Smooth muscle cell (in vitro differentiated cells): ENCODE data around the gene CCBE1. TPM values are rescaled to one million over a fixed set of nuclear protein-coding genes. Genes with fewer than 3 reads are reported as not detected.
"Not testable (repeated sequence)": the region's sequence is repeated elsewhere in the genome, so short reads cannot be mapped to it uniquely, and the experiment has no call there.

ENCODE experiments used
- DNase-seq: peaks from one replicate; lab custom pipeline; 2025; ENCODE audit not compliant: unreplicated experiment; lab: John Stamatoyannopoulos, UW
- H2AFZ ChIP-seq: fragments of 200-600 bp; sonication (generic); 2 replicates; pipeline ENCODE4 v1.6.0; 2016; ENCODE audit warnings: antibody characterized with exemption, low read depth, mild to moderate bottlenecking
- H3F3A ChIP-seq: fragments of 200-600 bp; sonication (generic); 2 replicates; pipeline ENCODE4 v1.6.0; 2017; ENCODE audit warnings: antibody characterized with exemption, low read depth
- H3K27ac ChIP-seq: fragments of 200-600 bp; sonication (generic); 2 replicates; pipeline ENCODE4 v1.5.1; 2016; ENCODE audit warnings: low read depth, mild to moderate bottlenecking
- H3K27me3 ChIP-seq: fragments of 200-600 bp; sonication (generic); 2 replicates; pipeline ENCODE4 v1.6.1; 2016; ENCODE audit warnings: low read depth, mild to moderate bottlenecking
- H3K36me3 ChIP-seq: fragments of 200-600 bp; sonication (generic); 2 replicates; pipeline ENCODE4 v1.5.1; 2016; ENCODE audit warnings: low read depth
- H3K4me1 ChIP-seq: fragments of 200-600 bp; sonication (generic); 2 replicates; pipeline ENCODE4 v1.5.1; 2016; ENCODE audit warnings: low read depth
- H3K4me2 ChIP-seq: fragments of 200-600 bp; sonication (generic); 2 replicates; pipeline ENCODE4 v1.6.0; 2016; ENCODE audit warnings: mild to moderate bottlenecking
- H3K4me3 ChIP-seq: fragments of 200-600 bp; sonication (generic); 2 replicates; pipeline ENCODE4 v1.5.1; 2016; ENCODE audit warnings: mild to moderate bottlenecking
- H3K79me2 ChIP-seq: fragments of 200-600 bp; sonication (generic); 2 replicates; pipeline ENCODE4 v1.6.0; 2016; ENCODE audit warnings: low read depth, mild to moderate bottlenecking
- H3K9ac ChIP-seq: fragments of 200-600 bp; sonication (generic); 2 replicates; pipeline ENCODE4 v1.6.0; 2016; ENCODE audit warnings: low read depth
- H3K9me3 ChIP-seq: fragments of 200-600 bp; sonication (generic); replicated peaks from 2 replicates; pipeline ENCODE4 v1.5.1; 2016; ENCODE audit warnings: low read depth
- H4K20me1 ChIP-seq: fragments of 200-600 bp; sonication (generic); 2 replicates; pipeline ENCODE4 v1.6.0; 2016; ENCODE audit warnings: low read depth
- CTCF ChIP-seq: fragments of 200-600 bp; sonication (generic); IDR thresholded peaks from 2 replicates; pipeline ENCODE4 v1.5.1; 2017; ENCODE audit warnings: borderline replicate concordance, mild to moderate bottlenecking, antibody characterized with exemption; ENCODE audit not compliant: insufficient read depth, poor library complexity, severe bottlenecking
- WGBS: methylation state at CpG from one replicate; pipeline ENCODE4 v1.1.7; 2016; ENCODE audit warnings: low lambda C conversion rate; 5-methylcytosine and 5-hydroxymethylcytosine counted together
- polyA plus RNA-seq: library from polyadenylated mRNA; unstranded; fragments of >200 nt; fragmentation: Nextera tagmentation; extraction: Ambion mirVana; gene quantifications from 2 replicates; pipeline ENCODE4 v1.2.1, GENCODE V29; 2016
- total RNA-seq: library from RNA; depleted of rRNA; stranded (reverse); fragments of >200 nt; gene quantifications from 2 replicates; pipeline ENCODE4 v1.2.3, GENCODE V29; 2014

The CCBE1 gene
- total and polyA plus RNA-seq, 2 experiments from 2014 or later: 3.1 TPM; not detected in 1

GRCh38 chr18:59655676-59656075, 41.5 kb downstream of the CCBE1 start:
- Histone ChIP-seq H3K36me3 (no peaks in the 10 kb centered on the region), H3K9ac (no peak overlapping the region), H3F3A (no peaks in the 10 kb centered on the region), H4K20me1 (no peaks in the 10 kb centered on the region), H3K4me1 (peaks cover 4% of the 10 kb centered on the region), H3K4me3 (no peak overlapping the region), H2AFZ (no peak overlapping the region), H3K4me2 (no peak overlapping the region), H3K27ac (no peak overlapping the region), H3K27me3 (peaks cover 54% of the 10 kb centered on the region), H3K79me2 (no peaks in the 10 kb centered on the region), H3K9me3 (no peaks in the 10 kb centered on the region)
- 83% methylated on average over 2 of the region's 2 CpGs for WGBS
- DNase-seq: no peak
- no peak for TF ChIP-seq CTCF

- Histone ChIP-seq H2AFZ (no peak overlapping the region), H3K36me3 (no peaks in the 10 kb centered on the region), H3K79me2 (no peaks in the 10 kb centered on the region), H3K9ac (no peak overlapping the region), H3K4me2 (no peak overlapping the region), H4K20me1 (no peaks in the 10 kb centered on the region), H3K27ac (no peak overlapping the region), H3K27me3 (peaks cover 42% of the 10 kb centered on the region), H3K4me1 (peaks cover 4% of the 10 kb centered on the region), H3F3A (no peaks in the 10 kb centered on the region), H3K4me3 (no peak overlapping the region), H3K9me3 (no peaks in the 10 kb centered on the region)
- DNase-seq: no peak
- WGBS: 91% methylated on average over 5 of the region's 5 CpGs
- TF ChIP-seq CTCF: no peak
These were observed 46.2 kb downstream of the CCBE1 start for GRCh38 chr18:59651071-59651470.

- Histone ChIP-seq H2AFZ (no peak overlapping the region), H3K9ac (no peak overlapping the region), H3K36me3 (no peaks in the 10 kb centered on the region), H3K27me3 (peaks cover 37% of the 10 kb centered on the region), H4K20me1 (no peaks in the 10 kb centered on the region), H3F3A (no peaks in the 10 kb centered on the region), H3K4me2 (no peak overlapping the region), H3K79me2 (no peaks in the 10 kb centered on the region), H3K4me3 (no peak overlapping the region), H3K9me3 (no peaks in the 10 kb centered on the region), H3K4me1 (peaks cover 4% of the 10 kb centered on the region), H3K27ac (no peak overlapping the region)
- 43% methylated on average over 11 of the region's 11 CpGs for WGBS
- no peak for DNase-seq
- TF ChIP-seq CTCF: no peak
These were observed 46.9 kb downstream of the CCBE1 start for GRCh38 chr18:59650266-59650820.

GRCh38 chr18:59649591-59649990, 47.6 kb downstream of the CCBE1 start:
- Histone ChIP-seq H3F3A (no peaks in the 10 kb centered on the region), H2AFZ (no peak overlapping the region), H3K27me3 (peaks cover 33% of the 10 kb centered on the region), H3K36me3 (no peaks in the 10 kb centered on the region), H3K4me3 (no peak overlapping the region), H3K27ac (no peak overlapping the region), H3K9me3 (no peaks in the 10 kb centered on the region), H4K20me1 (no peaks in the 10 kb centered on the region), H3K4me1 (peaks cover 4% of the 10 kb centered on the region), H3K79me2 (no peaks in the 10 kb centered on the region), H3K9ac (no peak overlapping the region), H3K4me2 (no peak overlapping the region)
- no peak for DNase-seq
- 78% methylated on average over 1 of the region's 1 CpG for WGBS
- no peak for TF ChIP-seq CTCF

- DNase-seq, H3F3A ChIP-seq, H3K9ac ChIP-seq, H3K36me3 ChIP-seq, H3K4me3 ChIP-seq, H3K27ac ChIP-seq, H3K9me3 ChIP-seq, H3K79me2 ChIP-seq, H4K20me1 ChIP-seq, H3K4me1 ChIP-seq, H2AFZ ChIP-seq, H3K4me2 ChIP-seq: not testable (repeated sequence)
- H3K27me3 ChIP-seq: peaks cover 36% of the 10 kb centered on the region
- WGBS: 94% methylated on average over 10 of the region's 10 CpGs
These were observed 48.8 kb downstream of the CCBE1 start for GRCh38 chr18:59648469-59648868.
